Measurements from ENCODE around the gene MTRF1L.
"Not testable (repeated sequence)": the region's sequence is repeated elsewhere in the genome, so short reads cannot be mapped to it uniquely, and the experiment has no call there.

MTRF1L gene

GRCh38 chr6:152966168-152966894 lies 36.2 kb downstream of the MTRF1L start:
- DNase-seq, result not testable (repeated sequence)

- DNase-seq, result no peak
These were observed 43.2 kb downstream of the MTRF1L start for GRCh38 chr6:152959333-152959732.

GRCh38 chr6:152957796-152958195 lies 44.7 kb downstream of the MTRF1L start:
- no peak for DNase-seq

GRCh38 chr6:152954443-152954842 lies 48.1 kb downstream of the MTRF1L start:
- DNase-seq, result no peak

GRCh38 chr6:152952866-152953509 lies 49.5 kb downstream of the MTRF1L start:
- DNase-seq, result no peak

- no peak for DNase-seq
These were observed 50.5 kb downstream of the MTRF1L start for GRCh38 chr6:152952045-152952444.

- no peak for DNase-seq
These were observed 52.3 kb downstream of the MTRF1L start for GRCh38 chr6:152950240-152950639.

GRCh38 chr6:152948150-152948768 lies 54.2 kb downstream of the MTRF1L start:
- peak in 1 of 2 experiments; percentile 20 for DNase-seq

- DNase-seq, result no peak
These were observed 55.5 kb downstream of the MTRF1L start for GRCh38 chr6:152946995-152947394.

GRCh38 chr6:152946484-152946883 lies 56.0 kb downstream of the MTRF1L start:
- no peak for DNase-seq

GRCh38 chr6:152943260-152943897 lies 59.1 kb downstream of the MTRF1L start:
- no peak for DNase-seq

GRCh38 chr6:152942319-152942869 lies 60.1 kb downstream of the MTRF1L start:
- DNase-seq, result no peak

GRCh38 chr6:152941746-152942145 lies 60.8 kb downstream of the MTRF1L start:
- DNase-seq, result no peak
